Mononuclear cell (primary cell): ENCODE results near the gene TBL1Y. TPM values are rescaled to one million over a fixed set of nuclear protein-coding genes. Genes with fewer than 3 reads are reported as not detected.

Experiments
- H3K27me3 ChIP-seq: 2 replicates; pipeline ENCODE4 v1.6.0; 2011; ENCODE audit warnings: low read length, control low read depth; ENCODE audit not compliant: insufficient read depth
- H3K4me1 ChIP-seq: 2 replicates; pipeline ENCODE4 v1.5.1; 2011; ENCODE audit warnings: mild to moderate bottlenecking, low read length, control low read depth; ENCODE audit not compliant: insufficient read depth
- H3K4me3 ChIP-seq: 2 replicates; pipeline ENCODE4 v1.5.1; 2011; ENCODE audit warnings: mild to moderate bottlenecking, low read length, moderate library complexity
- H3K9me3 ChIP-seq: 2 replicates; pipeline ENCODE4 v1.5.1; 2011; ENCODE audit warnings: low read depth, mild to moderate bottlenecking, control low read depth, low read length
- total RNA-seq: library from RNA; depleted of rRNA; stranded (reverse); fragments of >200 nt; gene quantifications from one replicate; pipeline ENCODE4 v1.2.3, GENCODE V29; 2012

TBL1Y gene
- total RNA-seq, 1 donor: not detected

DNA sequence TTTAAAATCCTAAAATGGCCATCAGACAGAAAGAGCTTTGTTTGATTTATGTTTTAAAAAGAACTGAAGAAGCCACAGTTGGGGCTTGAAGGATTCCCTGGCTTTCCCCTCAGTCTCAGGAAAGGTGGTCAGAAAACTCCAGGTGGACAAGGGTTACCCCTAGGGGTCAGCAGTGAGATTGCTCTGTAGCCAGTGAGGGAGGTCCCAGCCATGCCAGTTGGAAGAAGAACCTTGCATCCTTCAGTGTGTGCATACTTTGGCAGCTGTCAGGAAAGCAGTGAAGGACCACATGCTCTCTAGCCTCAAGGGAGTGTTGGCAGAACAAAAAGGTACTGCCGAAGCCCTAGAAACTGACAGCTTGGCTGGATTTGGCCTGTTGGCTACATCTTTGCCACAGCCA is 182.3 kb downstream of the TBL1Y start:
- no peaks in the 10 kb centered on the region for H3K9me3 ChIP-seq
- H3K27me3 ChIP-seq: no peaks in the 10 kb centered on the region
- H3K4me3 ChIP-seq: no peak overlapping the region
- H3K4me1 ChIP-seq: no peaks in the 10 kb centered on the region

DNA sequence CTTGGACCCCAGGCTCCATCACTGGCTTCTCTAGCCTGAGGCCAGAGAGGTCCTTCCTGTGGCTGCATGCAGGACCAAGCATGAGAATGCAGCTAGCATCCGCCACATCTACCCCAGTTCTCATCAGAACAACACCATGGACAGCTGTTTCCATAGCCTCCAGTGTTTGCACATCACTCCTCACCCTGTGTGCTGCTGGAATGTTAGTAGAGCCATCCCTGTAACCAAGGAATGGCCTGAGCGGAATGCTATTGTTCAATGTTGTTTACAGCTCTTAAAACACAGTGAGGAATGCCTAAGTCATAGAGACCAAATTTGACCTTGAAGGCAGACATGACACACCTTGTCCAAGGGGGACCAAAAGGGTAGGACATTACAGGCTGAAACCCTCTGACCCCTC is 183.9 kb downstream of the TBL1Y start:
- no peaks in the 10 kb centered on the region for H3K27me3 ChIP-seq
- H3K9me3 ChIP-seq: no peaks in the 10 kb centered on the region
- no peak overlapping the region for H3K4me3 ChIP-seq
- no peaks in the 10 kb centered on the region for H3K4me1 ChIP-seq

DNA sequence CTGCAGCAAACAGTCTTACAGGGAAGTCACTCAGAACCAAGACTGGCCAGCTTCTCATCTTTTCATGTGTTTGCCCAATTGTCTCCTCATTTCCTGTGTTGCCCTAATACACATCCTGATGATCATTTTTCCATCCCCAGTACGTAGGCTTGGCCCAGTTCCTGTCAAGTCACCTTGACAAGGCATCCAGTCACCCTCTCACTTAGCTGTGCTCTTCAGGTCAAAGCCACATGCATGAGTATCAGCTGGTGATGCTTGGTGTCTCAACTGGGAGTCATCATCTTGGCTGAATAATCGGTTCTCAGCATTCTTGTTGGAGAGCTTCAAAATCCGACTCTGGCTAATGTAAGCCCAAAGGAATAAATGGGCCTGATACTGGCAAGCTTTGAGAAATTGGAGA is 186.5 kb downstream of the TBL1Y start:
- H3K9me3 ChIP-seq: no peaks in the 10 kb centered on the region
- H3K27me3 ChIP-seq: no peaks in the 10 kb centered on the region
- no peaks in the 10 kb centered on the region for H3K4me1 ChIP-seq
- no peak overlapping the region for H3K4me3 ChIP-seq

DNA sequence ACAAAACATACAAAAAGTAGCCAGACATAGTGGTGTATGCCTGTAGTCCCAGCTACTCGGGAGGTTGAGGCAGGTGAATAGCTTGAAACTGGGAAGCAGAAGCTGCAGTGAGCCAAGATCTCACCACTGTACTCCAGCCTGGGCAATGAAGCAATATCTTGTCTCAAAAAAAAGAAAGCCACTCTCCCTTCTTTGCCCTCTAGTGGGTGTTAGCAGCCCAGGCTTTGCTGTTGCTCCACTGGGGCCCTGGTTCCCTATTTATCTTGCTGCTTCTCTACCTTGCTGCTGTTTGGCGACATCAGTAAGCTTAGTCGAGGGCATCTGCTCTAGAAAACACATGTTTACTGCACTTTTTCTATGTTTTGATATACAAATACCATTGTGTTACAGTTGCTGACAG is 189.2 kb downstream of the TBL1Y start:
- no peaks in the 10 kb centered on the region for H3K9me3 ChIP-seq
- H3K27me3 ChIP-seq: no peaks in the 10 kb centered on the region
- no peaks in the 10 kb centered on the region for H3K4me1 ChIP-seq
- H3K4me3 ChIP-seq: no peak overlapping the region

DNA sequence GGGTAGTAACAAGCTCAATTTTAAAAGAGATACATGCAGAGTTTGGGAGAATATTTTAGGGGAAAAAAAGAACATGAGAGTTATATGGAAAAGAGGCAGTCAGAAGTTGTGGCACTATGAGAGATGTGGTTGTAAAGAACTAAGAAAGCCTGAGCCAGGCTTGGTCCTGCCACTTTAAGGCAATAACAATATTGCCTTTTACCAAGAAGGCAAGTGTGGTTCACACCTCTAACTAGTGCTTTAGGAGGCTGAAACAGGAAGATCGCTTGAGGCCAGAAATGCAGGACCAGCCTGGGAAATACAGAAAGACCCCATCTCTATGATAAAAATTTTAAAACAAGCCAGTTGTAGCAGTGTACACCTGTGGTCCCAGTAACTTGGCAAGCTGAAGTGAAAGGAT is 192.2 kb downstream of the TBL1Y start:
- Histone ChIP-seq H3K4me1 (no peaks in the 10 kb centered on the region), H3K4me3 (no peak overlapping the region), H3K9me3 (no peaks in the 10 kb centered on the region), H3K27me3 (no peaks in the 10 kb centered on the region)

DNA sequence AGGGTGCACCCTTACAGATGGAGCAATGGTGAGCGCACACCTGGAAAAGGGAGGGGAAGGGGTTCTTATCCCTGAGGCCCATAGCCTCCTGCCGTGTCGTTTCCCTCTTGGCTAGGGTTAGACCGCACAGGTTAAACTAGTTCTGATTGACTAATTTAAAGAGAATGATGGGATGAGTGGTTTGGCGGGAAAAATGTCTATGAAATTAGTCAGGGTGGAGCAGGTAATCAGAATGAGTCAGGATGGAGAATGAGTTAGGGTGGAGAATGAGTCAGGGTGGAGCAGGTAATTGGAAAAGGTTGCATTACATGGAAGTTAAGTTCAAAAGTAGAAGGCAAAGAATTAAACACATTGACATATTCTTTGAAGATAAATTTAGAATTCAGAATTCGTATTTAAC is 196.7 kb downstream of the TBL1Y start:
- H3K9me3 ChIP-seq: no peaks in the 10 kb centered on the region
- no peaks in the 10 kb centered on the region for H3K4me1 ChIP-seq
- no peaks in the 10 kb centered on the region for H3K27me3 ChIP-seq
- no peak overlapping the region for H3K4me3 ChIP-seq

DNA sequence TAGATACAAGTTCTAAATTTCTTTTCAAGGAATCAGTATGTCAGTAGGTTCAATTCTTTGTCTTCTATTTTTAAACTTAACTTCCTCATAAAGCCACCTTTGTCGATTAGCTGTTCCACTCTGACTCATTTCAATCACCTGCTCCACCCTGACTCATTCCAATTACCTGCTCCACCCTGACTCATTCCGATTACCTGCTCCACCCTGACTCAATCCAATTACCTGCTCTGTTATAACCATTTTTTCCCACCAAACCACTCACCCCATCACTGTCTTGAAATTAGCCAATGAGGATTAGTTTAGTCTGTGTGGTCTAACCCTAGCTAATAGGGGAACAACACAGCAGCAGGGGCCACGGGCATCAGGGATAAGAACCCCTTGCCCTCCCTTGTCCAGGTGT is 199.6 kb downstream of the TBL1Y start:
- no peaks in the 10 kb centered on the region for H3K4me1 ChIP-seq
- no peaks in the 10 kb centered on the region for H3K9me3 ChIP-seq
- H3K27me3 ChIP-seq: no peaks in the 10 kb centered on the region
- H3K4me3 ChIP-seq: no peak overlapping the region

DNA sequence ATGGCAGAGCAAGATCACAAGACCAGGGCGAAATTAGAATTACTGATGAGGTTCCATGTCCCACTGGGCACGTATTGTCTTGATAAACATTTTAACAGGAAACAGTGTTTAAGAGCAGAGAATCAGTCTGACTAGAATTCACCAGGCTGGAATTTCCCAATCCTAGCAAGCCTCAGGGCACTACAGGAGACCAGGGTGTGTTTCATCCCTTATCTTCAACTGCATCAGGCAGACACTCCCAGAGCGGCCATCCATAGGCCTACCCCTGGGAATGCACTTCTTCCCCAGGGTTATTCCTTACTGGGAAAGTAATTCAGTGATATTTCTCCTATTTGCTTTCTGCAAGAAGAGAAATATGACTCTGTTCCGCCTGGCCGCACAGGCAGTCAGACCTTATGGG is 205.4 kb downstream of the TBL1Y start:
- H3K9me3 ChIP-seq: no peaks in the 10 kb centered on the region
- H3K4me1 ChIP-seq: no peaks in the 10 kb centered on the region
- H3K27me3 ChIP-seq: no peaks in the 10 kb centered on the region
- no peak overlapping the region for H3K4me3 ChIP-seq

DNA sequence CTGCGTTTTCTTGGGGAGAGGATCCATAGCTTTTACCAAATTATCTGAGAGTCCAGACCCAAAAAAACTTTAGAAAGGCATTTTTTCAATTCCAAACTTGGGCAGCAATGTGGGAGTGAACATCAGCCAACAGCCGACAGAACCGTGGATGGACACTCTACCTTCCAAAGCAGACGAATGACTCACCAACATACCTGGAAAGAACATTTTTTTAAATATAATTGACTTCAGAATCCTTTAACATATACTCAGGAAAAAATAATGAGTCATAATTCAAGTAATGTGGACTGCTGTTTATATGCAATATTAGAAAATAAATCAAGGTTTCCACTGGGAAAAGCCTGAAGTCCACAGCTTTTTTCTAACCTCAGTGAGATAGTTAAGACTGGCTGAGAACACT is 211.7 kb downstream of the TBL1Y start:
- no peaks in the 10 kb centered on the region for H3K9me3 ChIP-seq
- no peaks in the 10 kb centered on the region for H3K4me1 ChIP-seq
- H3K4me3 ChIP-seq: no peak overlapping the region
- no peaks in the 10 kb centered on the region for H3K27me3 ChIP-seq

DNA sequence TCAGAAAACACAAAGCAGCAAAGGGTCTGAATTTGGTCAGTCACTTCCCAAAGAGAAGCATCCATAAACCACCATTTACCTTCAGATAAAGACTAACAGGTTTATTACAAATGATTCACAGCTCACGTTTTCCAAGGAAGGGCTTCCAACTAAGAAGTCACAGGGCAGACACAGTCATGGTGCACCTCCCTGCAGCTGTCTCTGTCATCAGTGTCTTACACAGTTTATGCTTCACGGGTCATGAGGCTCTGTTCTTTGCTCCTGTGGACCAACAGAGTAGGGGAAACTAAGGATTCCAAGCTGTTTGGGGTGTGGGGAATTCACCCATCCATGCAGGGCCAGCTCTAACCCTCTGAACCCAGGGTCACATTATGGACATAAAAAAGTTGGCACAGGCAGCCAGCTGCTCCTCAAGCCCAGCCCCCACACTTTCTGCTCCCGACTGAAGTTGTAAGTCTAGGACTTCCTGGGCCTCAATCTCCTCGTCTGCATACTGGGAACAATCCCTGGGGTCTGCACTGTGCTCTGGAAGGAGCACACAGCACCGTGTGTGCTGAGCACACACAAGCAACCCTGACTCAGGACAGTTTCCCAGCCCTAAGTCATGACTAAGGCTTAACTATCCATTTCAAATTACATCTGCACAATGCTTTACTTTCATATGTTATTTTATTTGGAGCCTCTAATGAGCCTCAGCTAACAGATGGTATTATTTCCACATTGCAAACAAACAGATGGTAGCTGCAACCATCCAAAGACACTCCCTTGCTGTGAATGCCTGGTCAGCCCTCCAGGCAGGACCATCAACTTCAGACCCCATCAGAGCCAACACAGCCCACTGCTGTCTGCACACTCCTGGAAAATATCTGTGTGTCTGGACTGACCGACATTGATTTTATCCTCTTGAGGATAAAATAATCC is 214.9 kb downstream of the TBL1Y start:
- Histone ChIP-seq H3K4me1 (no peaks in the 10 kb centered on the region), H3K9me3 (no peaks in the 10 kb centered on the region), H3K27me3 (no peaks in the 10 kb centered on the region), H3K4me3 (no peak overlapping the region)

DNA sequence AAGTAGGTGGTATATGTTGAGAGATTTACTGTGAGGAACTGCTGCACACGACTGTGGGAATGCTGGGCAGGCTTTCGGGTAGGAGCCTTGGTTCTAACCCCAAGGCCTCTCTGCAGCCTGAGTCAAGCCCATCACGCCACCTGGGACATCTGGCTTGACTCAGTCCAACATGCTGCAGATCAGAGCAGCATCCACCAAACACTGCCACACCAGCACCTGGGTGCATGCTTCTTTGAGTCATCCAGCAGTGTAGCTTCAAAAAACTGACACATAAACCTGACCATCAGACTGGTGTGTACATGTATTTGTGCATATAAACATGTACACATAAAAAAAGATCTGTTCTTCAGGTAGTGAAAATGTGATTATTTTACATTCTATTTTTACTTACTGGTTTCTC is 217.7 kb downstream of the TBL1Y start:
- no peaks in the 10 kb centered on the region for H3K4me1 ChIP-seq
- no peaks in the 10 kb centered on the region for H3K9me3 ChIP-seq
- no peaks in the 10 kb centered on the region for H3K27me3 ChIP-seq
- no peak overlapping the region for H3K4me3 ChIP-seq

Other genes starting within 250 kb of the TBL1Y start
- not detected for gene AMELY, start 1.1 kb downstream of the TBL1Y start, total RNA-seq